ENCODE measurements around the gene ILKAP.
A peak's percentile ranks its signal among the peaks of the same experiment; 100 is the strongest.

The ILKAP gene, protein sequence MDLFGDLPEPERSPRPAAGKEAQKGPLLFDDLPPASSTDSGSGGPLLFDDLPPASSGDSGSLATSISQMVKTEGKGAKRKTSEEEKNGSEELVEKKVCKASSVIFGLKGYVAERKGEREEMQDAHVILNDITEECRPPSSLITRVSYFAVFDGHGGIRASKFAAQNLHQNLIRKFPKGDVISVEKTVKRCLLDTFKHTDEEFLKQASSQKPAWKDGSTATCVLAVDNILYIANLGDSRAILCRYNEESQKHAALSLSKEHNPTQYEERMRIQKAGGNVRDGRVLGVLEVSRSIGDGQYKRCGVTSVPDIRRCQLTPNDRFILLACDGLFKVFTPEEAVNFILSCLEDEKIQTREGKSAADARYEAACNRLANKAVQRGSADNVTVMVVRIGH

DNA sequence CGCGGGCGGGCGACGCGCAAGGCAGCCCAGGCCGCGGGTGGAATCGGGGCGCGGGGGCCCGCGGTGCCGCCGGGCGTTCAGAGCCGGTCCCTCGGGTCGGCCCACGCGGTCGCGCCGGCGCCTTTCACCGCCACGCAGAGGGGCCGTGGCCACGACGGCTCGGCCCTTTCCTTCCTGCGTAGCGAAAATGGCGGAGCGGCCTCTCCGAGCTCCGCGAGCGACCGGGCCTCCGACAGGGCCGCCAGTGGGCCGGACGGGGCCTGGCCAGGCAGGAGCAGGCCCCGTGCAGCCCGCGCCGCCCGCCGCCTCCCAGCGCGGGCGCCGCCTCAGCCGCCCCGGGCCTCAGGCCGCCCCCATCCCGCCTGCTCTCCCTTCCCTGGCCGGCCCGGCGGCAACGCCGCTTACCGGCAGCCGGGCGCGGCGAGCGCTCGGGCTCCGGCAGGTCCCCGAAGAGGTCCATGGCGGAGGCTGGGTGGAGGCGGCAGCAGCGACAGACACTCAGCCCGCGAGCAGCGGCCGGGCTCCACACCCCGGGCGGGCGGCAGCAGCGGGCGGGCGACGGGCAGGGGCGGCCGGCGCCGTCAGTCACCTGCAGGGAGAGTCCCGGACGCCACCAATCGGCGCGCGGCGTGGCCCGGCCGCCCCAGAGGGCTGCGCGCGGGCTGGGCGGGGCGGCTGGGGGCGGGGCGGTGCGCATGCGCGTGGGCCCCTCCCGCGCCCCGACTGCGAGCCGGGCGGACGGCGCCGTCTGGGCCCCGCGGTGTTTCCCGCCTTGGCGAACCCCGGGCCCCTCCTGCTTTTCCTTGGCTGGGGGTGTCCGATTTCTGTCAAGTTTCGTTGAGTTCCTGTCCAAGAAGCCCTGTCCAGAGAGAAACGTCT is at the start of gene ILKAP:
Gene ILKAP (minus strand): TSS at position 602 of the 879 bp plus-strand sequence. CDS start 142 bp downstream, at position 460.
- DNase-seq: peak; percentile 90

DNA sequence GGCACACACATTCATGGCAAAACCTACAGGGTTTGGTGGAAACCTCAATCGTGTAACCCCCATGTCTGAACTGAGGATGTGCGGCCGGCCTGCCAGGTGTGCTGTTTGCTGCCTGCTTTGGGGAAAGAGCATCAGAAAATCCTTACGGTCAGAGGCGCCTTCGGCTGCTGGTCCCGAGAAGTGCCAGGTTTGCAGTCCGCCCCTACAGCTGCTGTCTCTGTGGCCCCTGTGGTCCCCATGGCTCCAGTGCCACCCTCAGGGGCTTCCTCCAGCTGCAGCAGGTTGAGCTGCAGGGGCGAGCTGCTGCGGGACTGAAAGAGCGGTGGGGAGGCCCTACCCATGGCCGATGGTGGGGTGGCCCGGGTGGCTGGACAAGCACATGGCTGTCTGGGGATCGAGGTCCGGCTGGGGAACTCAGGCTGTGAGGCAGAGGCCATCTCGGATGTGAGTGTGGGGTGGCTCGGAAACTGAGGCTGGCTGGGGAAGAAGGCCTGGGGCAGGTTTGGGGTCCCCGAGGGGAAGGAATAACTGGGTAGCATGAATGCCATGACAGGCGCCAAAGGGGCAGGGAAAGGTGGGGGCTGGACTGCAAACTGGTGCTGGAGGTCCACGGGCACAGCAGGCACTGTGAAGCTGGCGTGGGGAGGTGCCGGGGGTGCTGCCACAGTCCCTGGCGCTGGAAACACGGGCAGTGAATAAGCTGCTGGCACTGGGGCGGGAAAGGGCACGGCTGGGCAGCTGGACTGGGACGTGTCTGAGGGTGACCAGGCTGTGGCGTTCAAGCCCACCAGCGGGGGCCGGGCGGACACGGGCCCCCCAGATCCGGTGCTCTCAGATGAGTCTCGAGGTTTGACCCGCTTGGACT is 49.5 kb upstream of the ILKAP start:
- DNase-seq: no peak

DNA sequence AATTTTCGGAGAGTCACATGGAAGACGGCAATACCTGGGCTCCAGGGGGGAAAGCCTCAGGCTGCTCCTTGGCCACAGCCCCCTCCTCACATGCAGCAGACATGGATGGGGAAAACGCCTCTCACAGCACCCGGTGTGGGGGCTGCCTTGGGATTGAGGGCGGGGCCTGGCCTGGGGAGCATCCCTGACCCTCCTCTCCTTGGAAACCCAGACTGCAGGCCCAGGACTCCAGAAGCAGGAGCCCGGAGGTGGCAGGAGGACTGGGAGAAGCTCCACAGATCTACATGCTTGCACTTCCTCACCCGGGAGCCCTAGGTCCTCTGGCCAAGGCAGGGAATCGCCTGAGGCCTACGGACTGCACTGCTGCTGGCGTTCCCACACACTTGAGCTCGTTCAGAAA is 48.5 kb upstream of the ILKAP start:
- DNase-seq: no peak

DNA sequence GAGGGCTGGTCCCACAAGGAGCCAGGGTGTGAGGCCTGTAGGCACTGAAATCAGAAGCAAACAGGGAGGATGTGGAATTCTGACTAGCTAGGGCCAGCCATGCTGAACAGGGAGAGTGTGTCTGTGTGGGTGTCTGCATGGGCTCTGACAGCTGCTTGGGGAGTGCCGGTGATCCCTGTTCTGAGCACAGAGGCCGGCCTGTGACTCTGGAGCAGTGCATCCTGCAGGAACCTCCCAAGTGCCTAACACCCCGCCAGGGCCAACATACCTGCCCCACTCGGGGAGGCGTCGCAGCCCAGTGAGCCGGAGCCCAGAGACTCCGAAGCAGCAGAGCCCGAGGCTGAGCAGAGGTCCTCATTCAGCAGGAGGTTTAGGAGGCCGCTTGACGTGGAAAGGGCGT is 47.8 kb upstream of the ILKAP start:
- no peak for DNase-seq

DNA sequence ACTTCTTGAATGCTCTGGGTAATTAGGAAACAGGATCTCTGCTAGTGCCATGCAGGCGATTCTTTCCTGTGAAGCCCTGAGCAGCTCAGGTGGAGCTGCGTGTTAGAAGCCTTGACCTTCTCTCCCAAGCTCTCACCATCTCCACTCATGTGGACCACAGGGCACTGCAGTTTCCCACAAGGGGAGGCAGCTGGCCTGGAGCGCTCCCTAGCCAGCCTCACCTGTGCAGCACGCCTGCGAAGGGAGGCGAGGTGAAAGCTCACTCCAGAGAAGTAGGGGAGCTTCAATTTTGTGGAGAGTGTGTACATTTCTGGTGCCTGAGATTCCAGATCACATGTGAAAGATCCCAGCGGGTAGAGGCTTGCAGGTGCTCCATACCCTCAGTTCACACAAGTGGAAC is 47.4 kb upstream of the ILKAP start:
- no peak for DNase-seq

DNA sequence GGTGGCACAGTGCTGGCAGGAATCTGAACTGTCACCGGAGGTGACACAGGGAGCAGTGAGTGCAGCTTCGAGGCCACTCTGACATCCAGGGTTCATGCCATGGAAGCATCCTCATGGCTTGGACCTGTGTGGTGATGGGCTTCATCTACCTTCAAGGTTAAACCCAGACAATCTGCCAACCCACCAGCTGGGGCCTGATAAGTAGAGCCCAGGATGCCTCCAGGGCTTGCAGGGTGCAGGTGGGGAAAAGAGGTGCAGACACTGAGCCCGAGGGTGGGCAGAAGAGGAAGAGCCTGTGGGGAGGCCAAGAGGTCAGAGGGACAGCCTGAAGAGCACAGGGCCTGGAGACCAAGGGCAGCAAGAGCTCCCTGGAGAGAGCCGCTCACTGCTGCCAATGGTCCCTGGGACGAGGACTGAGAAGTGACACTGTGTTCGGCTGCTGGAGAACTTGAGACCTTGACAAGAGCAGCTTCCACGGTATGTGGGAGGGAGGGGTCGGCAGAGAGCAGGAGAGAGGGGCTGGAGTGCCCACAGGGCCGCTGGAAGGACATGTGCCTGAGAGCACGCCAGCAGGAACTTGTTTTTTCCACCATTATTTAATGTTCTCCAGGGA is 44.5 kb upstream of the ILKAP start:
- no peak for DNase-seq

DNA sequence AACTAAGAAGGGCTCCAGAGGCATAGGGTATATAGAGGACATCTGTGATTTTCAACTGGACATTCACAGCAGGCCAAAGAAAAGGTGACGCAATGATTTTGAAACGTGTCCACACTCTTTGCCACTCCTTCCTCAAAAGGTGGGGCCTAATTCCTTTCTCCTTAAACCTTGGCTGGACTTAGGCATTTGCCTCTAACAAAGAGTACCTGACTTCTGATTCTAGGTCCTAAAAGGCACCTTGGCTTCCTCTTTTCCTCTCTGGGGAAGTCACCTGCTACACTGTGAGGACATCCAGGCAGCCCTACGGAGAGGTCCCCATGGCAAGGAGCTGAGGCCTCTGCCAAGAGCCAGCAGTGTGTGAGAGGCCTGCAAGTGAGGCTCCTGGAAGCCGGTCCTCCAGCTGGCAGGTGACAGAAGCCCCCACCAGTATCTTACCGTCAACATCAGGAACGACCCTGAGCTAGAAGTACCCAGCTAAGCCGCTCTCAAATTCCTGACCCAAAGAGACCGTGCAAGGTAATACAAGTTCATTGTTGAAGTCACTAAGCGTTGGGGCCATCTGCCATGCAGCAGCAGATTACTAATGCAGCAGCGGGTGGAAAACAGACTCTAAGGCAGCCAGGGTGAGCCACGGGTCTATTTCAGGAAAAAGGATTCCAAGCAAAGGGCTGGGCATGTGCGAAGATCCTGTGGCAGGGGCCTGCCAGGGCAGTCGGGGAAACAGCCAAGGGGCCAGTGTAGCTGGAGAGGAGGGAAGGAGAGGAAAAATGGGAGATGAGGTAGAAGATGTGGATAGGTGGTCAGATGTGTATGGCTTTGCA is 43.7 kb upstream of the ILKAP start:
- no peak for DNase-seq

DNA sequence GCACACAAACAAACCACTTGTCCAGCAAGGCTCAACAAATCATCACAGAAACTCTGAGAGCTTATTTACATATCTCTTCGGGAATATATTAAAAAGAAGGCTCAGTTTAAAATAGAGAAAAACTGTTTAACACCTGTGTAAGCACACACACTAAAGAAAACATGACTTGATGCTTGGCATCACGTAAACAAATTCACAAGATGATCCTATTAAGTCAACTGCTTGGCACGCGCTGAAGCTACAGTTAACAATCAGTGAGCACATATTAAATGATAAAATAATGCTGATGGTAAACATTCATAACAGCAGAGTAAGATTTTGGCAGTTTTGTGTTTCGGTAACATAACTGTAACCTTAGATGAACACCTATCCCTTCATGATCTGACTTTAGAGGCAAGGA is 40.7 kb upstream of the ILKAP start:
- no peak for DNase-seq

DNA sequence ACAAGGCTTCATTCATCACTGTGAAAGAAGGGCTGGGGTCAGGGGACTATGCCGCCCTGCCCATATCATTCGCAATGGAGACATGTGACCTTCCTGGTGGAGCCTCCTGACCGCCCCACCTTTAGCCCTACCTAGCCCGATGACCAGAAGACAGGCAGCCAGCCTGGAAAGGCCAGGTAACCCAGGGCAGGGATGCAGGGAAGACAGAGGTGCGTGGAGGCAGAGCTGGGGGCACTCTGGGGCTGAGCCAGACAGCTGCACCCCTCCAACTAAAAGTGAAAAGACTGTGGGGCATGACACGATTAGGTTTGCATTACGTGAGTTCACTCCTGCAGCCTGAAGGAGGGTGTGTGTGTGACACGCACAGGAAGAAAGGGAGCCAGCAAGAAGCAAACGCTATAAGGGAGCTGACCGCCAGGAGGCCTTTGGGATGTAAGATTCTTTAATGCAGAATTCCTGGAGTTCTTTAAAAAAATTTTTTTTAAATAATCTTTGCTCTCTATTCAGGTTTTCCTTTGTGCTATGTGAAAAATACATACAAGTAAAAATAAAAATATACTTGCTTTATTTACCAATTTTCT is 40.1 kb upstream of the ILKAP start:
- no peak for DNase-seq

DNA sequence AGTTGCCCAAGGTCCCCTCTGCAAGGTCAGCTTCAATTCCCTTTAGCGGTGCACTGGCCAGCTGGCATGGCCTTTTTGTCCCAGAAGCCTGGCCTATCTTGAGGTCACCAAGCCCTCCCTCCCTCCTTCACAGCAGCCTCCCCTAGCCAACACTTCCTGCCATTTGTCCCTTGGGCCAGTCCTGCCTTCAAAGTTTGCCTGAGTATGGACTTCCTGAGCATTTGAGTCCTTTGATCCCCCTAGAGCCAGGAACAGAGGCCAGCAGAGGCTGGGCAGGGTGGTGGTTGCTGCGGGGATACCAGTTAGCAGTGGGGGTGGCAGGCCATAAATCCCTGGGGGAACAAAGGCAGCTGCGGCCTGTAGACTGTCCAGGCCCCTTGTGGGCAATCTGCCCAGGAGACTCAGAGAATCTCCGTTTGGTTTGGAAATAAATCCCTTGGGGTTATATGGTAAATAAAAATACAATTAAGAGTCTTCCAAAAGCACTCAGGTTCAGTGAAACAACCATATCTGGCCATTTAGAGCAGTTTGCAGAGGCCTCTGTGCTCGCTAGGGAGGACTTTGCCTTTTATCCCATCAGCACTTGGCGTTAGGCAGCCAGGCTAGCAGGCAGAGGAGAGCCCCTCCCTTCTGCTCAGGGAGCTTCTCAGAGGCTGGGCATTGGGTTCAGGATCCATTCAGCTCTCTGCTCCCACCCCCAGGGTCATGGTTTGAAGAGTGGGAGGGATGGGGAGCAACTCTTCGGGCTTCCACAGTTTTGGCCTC is 39.4 kb upstream of the ILKAP start:
- DNase-seq: no peak

DNA sequence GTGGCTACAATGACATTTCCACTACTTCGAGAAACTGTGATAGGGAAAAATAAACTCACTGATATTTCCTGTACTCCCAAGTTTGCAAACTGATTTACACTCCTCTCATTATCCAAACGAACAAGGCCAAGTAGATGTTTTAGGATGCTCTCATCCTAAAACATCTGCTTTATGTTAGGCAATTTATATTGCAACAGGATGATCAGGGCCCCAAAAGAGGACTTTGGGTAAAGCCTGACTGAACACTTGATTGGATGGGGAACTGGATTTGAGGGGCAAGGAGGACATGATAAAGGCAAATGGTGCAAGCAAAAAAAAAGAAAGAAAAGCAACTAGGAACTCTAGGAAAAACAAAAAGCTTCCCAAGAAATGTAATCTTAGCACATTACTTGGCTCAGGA is 38.5 kb upstream of the ILKAP start:
- DNase-seq: no peak

DNA sequence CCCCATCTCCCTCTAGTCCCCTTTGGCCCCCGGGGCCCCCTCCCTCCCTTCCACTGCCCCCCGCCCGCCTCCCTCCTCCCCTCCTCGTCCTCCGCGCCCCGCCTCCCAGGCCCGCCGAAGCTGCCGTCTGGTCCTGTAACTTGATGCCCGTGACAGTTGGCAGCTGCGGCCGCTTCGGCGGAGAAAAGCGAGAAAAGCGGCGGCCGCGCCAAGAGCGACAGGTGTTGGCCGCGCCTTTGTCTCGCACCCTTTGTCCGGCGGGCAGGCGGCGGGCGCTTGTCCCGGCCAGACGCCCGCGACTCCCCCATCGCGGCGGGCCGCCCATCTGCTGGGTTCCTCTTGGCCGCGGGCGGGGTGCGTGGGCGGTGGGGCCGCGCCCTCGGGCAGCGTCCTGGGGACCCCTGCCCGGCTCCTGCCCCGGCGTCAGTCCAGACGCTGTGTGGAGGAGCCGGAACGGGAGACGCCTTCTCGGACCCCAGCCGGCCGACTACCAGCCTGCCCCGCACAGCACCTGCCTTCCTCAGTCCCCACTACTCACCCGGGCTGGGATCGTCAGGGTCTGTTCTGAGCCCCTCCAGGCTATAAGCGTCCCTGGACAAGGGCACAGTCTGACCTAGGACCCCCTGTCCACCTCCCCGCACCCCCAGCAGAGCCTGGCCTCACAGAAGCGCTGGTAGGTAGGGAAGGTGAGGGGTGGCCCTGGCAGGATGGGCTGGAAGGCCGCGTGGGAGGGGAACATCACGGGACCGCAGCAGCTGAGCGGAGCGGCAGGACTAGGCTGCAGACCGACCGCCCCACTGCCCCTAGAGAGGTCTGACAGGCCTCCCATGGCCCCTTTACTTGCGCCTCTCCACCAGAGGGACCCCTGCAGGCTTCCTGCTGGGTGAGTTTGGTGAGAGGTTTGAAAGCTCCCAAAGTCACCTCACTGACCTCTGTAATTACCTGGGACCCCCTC is 37.5 kb upstream of the ILKAP start:
- peak; percentile 28 for DNase-seq

DNA sequence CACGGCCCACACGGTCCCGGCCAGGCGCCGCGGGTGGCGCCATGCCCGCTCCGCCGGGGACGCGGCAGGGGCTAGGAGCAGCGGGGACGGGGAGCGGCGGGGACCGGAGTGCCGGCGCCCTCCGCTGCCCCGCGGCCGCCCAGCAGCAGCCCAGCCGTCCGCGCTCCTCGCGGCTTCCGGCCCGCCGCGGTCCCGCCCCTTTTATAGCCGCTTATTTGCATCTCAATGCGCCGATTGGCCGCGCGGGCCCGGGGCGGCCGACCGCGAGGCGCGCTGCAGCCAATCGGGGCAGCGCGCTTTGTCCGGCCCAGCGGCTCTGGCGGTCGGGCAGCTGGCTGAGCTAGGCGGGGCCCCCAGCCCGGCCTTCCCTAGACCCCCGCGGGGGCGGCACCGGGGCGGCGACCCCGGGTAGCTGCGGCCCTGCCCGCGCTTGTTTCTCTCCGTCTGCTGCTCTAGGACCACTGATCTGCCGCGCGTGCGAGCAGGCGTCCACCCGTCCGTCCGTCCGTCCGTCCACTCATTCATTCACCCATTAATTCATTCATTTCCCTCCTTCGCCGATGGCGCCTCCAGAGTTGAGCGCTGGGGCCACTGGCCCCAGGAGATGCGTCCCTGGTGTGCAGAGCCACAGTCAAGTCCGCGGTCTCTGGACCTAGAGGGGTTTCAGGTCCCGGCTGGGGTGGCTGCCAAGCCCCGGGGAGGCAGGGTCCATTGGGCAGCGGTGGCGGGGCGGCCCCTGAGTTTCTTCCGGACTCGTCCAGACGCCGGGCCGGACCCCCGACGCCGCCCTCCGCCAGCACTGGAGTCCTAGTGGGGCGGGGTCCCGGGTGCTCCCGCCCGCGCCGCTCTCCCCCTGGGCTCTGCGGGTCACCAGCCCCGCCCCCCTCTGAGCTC is 36.6 kb upstream of the ILKAP start, which contains the start of gene HES6:
Gene HES6 (minus strand): TSS at position 176 of the 894 bp plus-strand sequence. CDS start 133 bp downstream, at position 43.
- DNase-seq: peak; percentile 81

DNA sequence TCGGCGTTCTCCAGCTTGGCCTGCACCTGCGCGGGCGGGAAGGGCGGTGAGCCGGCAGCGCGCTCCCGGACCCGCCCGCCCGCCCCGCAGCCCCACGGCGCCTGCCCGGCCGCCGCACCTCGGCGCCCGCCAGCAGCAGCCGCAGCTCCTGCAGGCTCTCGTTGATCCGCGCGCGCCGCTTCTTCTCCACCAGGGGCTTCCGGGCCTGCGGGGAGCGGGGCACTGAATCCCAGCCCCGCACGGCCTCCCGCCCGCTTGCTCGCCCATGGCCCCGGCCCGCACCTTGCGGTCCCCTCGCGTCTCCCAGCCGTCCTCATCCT is 36.0 kb upstream of the ILKAP start:
- peak; percentile 22 for DNase-seq

DNA sequence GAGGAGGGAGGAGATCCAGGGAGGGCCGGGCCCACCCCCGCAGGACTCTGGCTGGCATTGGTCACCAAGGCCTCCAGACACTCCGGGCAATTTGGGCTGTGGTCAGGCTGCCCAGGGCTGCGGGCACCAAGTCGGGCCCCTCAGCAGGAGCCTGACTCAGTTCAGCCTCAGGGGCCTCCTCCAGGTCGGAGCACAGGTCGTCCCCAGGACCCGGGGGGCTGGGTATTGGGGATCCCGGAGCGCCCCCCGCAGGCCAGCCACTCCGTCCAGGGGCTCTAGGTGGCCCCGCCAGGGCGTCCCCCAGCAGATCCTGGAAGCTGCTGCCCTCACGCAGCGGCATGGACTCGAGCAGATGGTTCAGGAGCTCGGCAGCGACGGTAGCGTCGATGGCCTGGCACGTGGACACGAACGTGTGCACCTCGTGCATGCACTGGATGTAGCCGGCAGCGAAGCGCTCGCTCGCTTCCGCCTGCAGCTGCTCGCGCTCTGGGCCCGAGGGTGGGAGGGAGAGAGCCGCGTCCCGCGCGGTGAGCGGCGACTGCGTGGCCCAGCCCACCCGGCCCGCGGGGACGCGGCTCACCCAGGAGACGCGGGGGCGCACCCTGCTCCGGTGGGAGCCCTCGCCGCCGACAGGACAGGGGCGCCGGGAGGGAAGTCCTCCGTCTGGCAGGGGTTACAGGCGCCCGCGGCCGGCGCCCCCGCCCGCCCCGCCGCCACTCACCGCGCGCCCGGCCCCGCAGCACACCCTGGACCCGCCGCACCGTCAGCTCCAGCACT is 35.5 kb upstream of the ILKAP start:
- DNase-seq: peak; percentile 55

DNA sequence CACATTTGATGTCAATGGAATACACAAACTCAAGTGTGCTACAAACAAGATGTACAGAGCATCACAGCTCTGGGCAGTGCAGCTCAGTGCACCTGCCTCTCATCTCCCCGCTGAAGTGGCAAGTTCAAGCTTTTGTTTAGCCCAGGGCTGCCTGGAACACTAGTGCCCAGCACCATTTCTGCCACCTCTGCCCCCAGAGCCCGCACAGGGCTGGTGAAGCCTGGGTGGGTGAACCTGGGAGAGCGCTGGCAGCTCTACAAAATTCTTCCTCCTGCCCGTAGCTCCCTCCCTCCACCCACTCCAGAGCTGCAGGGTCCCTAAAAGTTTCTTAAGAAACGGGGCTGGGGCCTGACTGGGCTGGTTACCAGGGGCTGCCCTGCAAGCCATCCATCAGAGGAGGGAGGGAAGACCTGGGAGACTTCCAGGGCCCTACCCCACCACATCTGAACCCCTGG is 34.8 kb upstream of the ILKAP start:
- DNase-seq: no peak

DNA sequence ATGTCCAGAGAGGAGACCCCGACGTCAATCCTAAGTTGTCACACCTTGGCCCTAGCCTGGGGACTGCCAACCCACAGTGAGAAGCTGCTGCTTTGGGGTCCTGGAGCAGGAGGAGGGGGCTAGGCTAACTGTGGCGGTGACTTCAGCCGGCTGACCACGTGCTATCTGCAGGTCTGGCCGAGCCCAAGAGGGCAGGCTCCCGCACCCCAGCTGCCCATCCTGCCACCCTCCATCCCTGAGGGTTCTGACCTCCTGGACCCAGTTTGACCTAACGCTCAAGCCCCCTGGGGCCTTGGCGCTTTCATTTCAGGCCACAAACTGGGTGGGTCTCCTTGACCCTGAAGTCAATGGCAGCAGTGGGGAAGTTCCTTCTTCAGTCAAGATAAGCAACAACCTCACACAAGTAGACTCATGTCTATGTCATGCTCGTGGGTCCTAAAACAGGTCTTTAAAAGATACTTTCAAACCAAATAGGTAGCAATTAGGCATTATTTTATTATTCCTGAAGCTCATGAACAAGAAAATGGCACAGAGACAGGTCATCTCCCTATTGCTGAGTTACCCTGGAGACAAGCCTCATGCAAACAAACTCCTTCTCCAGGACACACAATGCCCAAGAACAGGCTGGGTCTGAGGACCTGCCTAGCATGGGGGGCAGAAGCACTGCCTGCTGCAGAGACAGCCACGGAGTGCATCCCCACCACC is 34.1 kb upstream of the ILKAP start:
- no peak for DNase-seq

Measured in activated CD4-positive, alpha-beta T cell treated with anti-CD3 and anti-CD28 coated beads for 48 hours (primary cell).